ENCODE results near the gene ALX4. TPM values are rescaled to one million over a fixed set of nuclear protein-coding genes. Genes with fewer than 3 reads are reported as not detected.

The ALX4 gene
- total and polyA plus RNA-seq, 2 donors (not counting 3 experiments of a cell fraction or from before 2014, with no cell fraction given): not detected

GRCh38 chr11:44246726-44247125, 63.2 kb downstream of the ALX4 start:
- Histone ChIP-seq H3K27ac (ENCODE audit: insufficient read depth, low read depth, low read length) (no peak overlapping the region), H3K27me3 (ENCODE audit: control insufficient read depth in 2 of 2, insufficient read depth in 2 of 2, low read length in 2 of 2) (no peaks in the 10 kb centered on the region), H3K4me2 (ENCODE audit: insufficient read depth, low read length) (no peak overlapping the region), H3K36me3 (ENCODE audit: control insufficient read depth in 2 of 2, extremely low read depth in 1 of 2, insufficient read depth in 2 of 2, low read length in 2 of 2) (no peaks in the 10 kb centered on the region), H3K79me2 (ENCODE audit: control insufficient read depth, insufficient read depth, low read length) (no peaks in the 10 kb centered on the region), H2AFZ (ENCODE audit: low read depth, low read length) (no peak overlapping the region), H3K9me1 (replicated peaks; ENCODE audit: control insufficient read depth, extremely low read depth, insufficient read depth, low read length) (no peaks in the 10 kb centered on the region), H3K4me1 (ENCODE audit: control insufficient read depth, extremely low read depth, insufficient read depth, low read length) (peaks cover 22% of the 10 kb centered on the region), H4K20me1 (replicated peaks; ENCODE audit: control insufficient read depth, extremely low read depth, insufficient read depth, low read length) (no peaks in the 10 kb centered on the region), H3K9ac (replicated peaks; ENCODE audit: extremely low read depth, insufficient read depth, low read length) (no peak overlapping the region), H3K9me3 (replicated peaks; ENCODE audit: control insufficient read depth, insufficient read depth, low read length) (no peaks in the 10 kb centered on the region), H3K4me3 (replicated peaks in 1 of 3; ENCODE audit: insufficient read depth in 1 of 3, low read depth in 1 of 3, low read length in 3 of 3) (no peak overlapping the region)
- DNase-seq (ENCODE audit: low read depth, low spot score) (no peak), FAIRE-seq (no peak)
- dilution Hi-C loops (cut with MboI; ENCODE audit: extremely low pct_ligation_motif_present, low sequenced_read_pairs): no loop called here
- BruUV-seq (replicated peaks): no TSS peak
- CTCF ChIA-PET: interaction anchor here (0.9 kb wide), 1 partner anchor 10 kb away, joined by 4 read pairs; no protein-coding TSS in a partner anchor
- TF ChIP-seq MAX (IDR thresholded peaks at IDR 0.05; ENCODE audit: insufficient read depth, insufficient read length) (no peak), CTCF (IDR thresholded peaks at IDR 0.05; ENCODE audit: extremely low read depth in 1 of 2, insufficient read depth in 1 of 2, low read depth in 1 of 2, low read length in 2 of 2) (no peak), JUN (IDR thresholded peaks at IDR 0.05; ENCODE audit: borderline replicate concordance, insufficient read depth, insufficient read length, low read depth) (no peak), POLR2A (IDR thresholded peaks at IDR 0.05; ENCODE audit: low read depth, low read length) (no peak), FOS (IDR thresholded peaks at IDR 0.05; ENCODE audit: borderline replicate concordance, insufficient read depth, low read length) (no peak), MYC (IDR thresholded peaks at IDR 0.05; ENCODE audit: low read depth, low read length) (no peak), GATA2 (IDR thresholded peaks at IDR 0.05; ENCODE audit: insufficient read depth, insufficient read length, low read depth, low read length) (no peak), EZH2 (IDR thresholded peaks at IDR 0.05; ENCODE audit: borderline replicate concordance, low read depth, low read length, severe bottlenecking) (no peak), POLR2AphosphoS5 (IDR thresholded peaks at IDR 0.05; ENCODE audit: insufficient read depth, low read depth, low read length) (no peak)
- POLR2A ChIA-PET: no interaction called here
- intact Hi-C loops (cut with micrococcal nuclease): no loop called here

Measured in endothelial cell of umbilical vein (primary cell).